Measurements from ENCODE around the gene CDK5. TPM values are rescaled to one million over a fixed set of nuclear protein-coding genes. Genes with fewer than 3 reads are reported as not detected.

CDK5 gene
- total and polyA plus RNA-seq, 2 of the 13 experiments (the other 11 are each of a cell fraction or from before 2014, with no cell fraction given): 16.4 to 21.3 TPM

GRCh38 chr7:151060113-151060415 is 2.4 kb upstream of the CDK5 start (continued):
- TF ChIP-seq, protein P1, sequence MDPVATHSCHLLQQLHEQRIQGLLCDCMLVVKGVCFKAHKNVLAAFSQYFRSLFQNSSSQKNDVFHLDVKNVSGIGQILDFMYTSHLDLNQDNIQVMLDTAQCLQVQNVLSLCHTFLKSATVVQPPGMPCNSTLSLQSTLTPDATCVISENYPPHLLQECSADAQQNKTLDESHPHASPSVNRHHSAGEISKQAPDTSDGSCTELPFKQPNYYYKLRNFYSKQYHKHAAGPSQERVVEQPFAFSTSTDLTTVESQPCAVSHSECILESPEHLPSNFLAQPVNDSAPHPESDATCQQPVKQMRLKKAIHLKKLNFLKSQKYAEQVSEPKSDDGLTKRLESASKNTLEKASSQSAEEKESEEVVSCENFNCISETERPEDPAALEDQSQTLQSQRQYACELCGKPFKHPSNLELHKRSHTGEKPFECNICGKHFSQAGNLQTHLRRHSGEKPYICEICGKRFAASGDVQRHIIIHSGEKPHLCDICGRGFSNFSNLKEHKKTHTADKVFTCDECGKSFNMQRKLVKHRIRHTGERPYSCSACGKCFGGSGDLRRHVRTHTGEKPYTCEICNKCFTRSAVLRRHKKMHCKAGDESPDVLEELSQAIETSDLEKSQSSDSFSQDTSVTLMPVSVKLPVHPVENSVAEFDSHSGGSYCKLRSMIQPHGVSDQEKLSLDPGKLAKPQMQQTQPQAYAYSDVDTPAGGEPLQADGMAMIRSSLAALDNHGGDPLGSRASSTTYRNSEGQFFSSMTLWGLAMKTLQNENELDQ (CRISPR knock-in tag; IDR thresholded peaks at IDR 0.05; ENCODE audit: borderline replicate concordance): no peak
- no peak for TF ChIP-seq ZNF780A (CRISPR knock-in tag; IDR thresholded peaks at IDR 0.05)
- TF ChIP-seq MAFK (conservative IDR thresholded peaks at IDR 0.05 in 1 of 2, IDR thresholded peaks at IDR 0.05 in 1 of 2; ENCODE audit: low read length in 2 of 2): no peak
- TF ChIP-seq ZNF883 (CRISPR knock-in tag; IDR thresholded peaks at IDR 0.05; ENCODE audit: not compliant biosample characterization): peak; percentile 13
- no peak for TF ChIP-seq GATAD1 (CRISPR knock-in tag; IDR thresholded peaks at IDR 0.05)
- TF ChIP-seq TOPORS (CRISPR knock-in tag; IDR thresholded peaks at IDR 0.05): 0 out of 2 replicates have a peak, but pooled peaks have one; percentile 63
- TF ChIP-seq MXD4 (CRISPR knock-in tag; IDR thresholded peaks at IDR 0.05): no peak
- no peak for TF ChIP-seq SMARCE1 (IDR thresholded peaks at IDR 0.05; ENCODE audit: borderline replicate concordance)
- TF ChIP-seq RFX5 (IDR thresholded peaks at IDR 0.05; ENCODE audit: low read depth, low read length): no peak
- TF ChIP-seq YEATS4 (CRISPR knock-in tag; IDR thresholded peaks at IDR 0.05; ENCODE audit: borderline replicate concordance): 0 out of 2 replicates have a peak, but pooled peaks have one; percentile 2
- no peak for TF ChIP-seq ZNF720 (CRISPR knock-in tag; IDR thresholded peaks at IDR 0.05)
- TF ChIP-seq ZNF264 (CRISPR knock-in tag; IDR thresholded peaks at IDR 0.05): no peak
- no peak for TF ChIP-seq ARHGAP35 (CRISPR knock-in tag; IDR thresholded peaks at IDR 0.05; ENCODE audit: borderline replicate concordance)
- TF ChIP-seq USF2 (IDR thresholded peaks at IDR 0.05; ENCODE audit: low read depth, low read length): no peak
- TF ChIP-seq USF2 (CRISPR knock-in tag; IDR thresholded peaks at IDR 0.05; ENCODE audit: borderline replicate concordance): peak; percentile 52; the same call in 1 of the 2 replicates
- no peak for TF ChIP-seq ZNF772 (CRISPR knock-in tag; IDR thresholded peaks at IDR 0.05)
- no peak for TF ChIP-seq ZNF550 (CRISPR knock-in tag; IDR thresholded peaks at IDR 0.05; ENCODE audit: borderline replicate concordance)
- TF ChIP-seq ASH2L (IDR thresholded peaks at IDR 0.05; ENCODE audit: insufficient read length, low read depth, low read length): no peak
- TF ChIP-seq NFRKB (IDR thresholded peaks at IDR 0.05): no peak
- no peak for TF ChIP-seq SNAPC4 (CRISPR knock-in tag; IDR thresholded peaks at IDR 0.05)
- TF ChIP-seq SAP130 (CRISPR knock-in tag; IDR thresholded peaks at IDR 0.05; ENCODE audit: low read depth): peak; percentile 22; the same call in 1 of the 2 replicates
- TF ChIP-seq, protein P2, sequence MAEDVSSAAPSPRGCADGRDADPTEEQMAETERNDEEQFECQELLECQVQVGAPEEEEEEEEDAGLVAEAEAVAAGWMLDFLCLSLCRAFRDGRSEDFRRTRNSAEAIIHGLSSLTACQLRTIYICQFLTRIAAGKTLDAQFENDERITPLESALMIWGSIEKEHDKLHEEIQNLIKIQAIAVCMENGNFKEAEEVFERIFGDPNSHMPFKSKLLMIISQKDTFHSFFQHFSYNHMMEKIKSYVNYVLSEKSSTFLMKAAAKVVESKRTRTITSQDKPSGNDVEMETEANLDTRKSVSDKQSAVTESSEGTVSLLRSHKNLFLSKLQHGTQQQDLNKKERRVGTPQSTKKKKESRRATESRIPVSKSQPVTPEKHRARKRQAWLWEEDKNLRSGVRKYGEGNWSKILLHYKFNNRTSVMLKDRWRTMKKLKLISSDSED (CRISPR knock-in tag; IDR thresholded peaks at IDR 0.05): no peak

All from HepG2 (cell line).